PC-3 (cell line): Measurements from ENCODE around the gene TRIM45.

Source experiments
- EZH2 ChIP-seq: fragments of 300-600 bp; sonication (generic); IDR thresholded peaks from one replicate; pipeline ENCODE4 v1.6.1; 2017; ENCODE audit warnings: antibody characterized with exemption, mild to moderate bottlenecking, low read length; ENCODE audit not compliant: unreplicated experiment
- EZH2phosphoT487 ChIP-seq: fragments of 300-600 bp; sonication (generic); IDR thresholded peaks from 2 replicates; pipeline ENCODE4 v1.6.1; 2018; ENCODE audit warnings: mild to moderate bottlenecking, antibody characterized with exemption, low read length, borderline replicate concordance
- TF ChIP-seq, protein P1 (sequence below): fragments of 300-600 bp; sonication (generic); conservative IDR thresholded peaks from 2 replicates; pipeline ENCODE4 v1.5.1; 2017; ENCODE audit warnings: antibody characterized with exemption, low read depth, mild to moderate bottlenecking, low read length

DNA sequence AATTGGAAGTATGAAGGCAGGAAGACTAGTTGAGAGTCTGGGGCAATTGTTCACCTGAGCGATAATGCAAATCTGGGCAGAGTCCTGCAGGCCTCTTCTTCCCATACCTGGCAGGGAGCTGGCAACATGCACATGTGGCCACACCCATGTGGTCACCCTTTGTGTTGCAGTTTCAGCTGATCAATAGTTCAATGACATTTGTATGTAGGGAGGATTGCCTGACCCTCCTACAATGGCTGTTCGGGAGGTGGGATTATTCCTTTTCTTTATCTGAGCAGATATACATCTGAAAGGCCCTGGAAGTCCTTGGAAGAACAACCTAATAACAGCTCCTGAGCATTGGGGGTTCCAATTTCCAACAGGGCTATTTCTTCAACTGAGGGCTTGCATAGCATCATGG lies 15.2 kb upstream of the TRIM45 start:
- TF ChIP-seq, protein P1, sequence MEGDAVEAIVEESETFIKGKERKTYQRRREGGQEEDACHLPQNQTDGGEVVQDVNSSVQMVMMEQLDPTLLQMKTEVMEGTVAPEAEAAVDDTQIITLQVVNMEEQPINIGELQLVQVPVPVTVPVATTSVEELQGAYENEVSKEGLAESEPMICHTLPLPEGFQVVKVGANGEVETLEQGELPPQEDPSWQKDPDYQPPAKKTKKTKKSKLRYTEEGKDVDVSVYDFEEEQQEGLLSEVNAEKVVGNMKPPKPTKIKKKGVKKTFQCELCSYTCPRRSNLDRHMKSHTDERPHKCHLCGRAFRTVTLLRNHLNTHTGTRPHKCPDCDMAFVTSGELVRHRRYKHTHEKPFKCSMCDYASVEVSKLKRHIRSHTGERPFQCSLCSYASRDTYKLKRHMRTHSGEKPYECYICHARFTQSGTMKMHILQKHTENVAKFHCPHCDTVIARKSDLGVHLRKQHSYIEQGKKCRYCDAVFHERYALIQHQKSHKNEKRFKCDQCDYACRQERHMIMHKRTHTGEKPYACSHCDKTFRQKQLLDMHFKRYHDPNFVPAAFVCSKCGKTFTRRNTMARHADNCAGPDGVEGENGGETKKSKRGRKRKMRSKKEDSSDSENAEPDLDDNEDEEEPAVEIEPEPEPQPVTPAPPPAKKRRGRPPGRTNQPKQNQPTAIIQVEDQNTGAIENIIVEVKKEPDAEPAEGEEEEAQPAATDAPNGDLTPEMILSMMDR: no peak
- TF ChIP-seq EZH2 (no peak), EZH2phosphoT487 (no peak)
